A673 (cell line): ENCODE results near the gene RHOC. TPM values are rescaled to one million over a fixed set of nuclear protein-coding genes. Genes with fewer than 3 reads are reported as not detected.

Experiments used
- BruUV-seq: library from RNA; stranded (reverse); fragments of 400-500 nt; replicated peaks from 2 replicates; lab custom pipeline; 2021; lab: Mats Ljungman, UMichigan
- CTCF ChIA-PET: fragments of 300-600 bp; sonication (Branson Sonifier 250); formaldehyde crosslinking; loops from one replicate; lab custom pipeline; 2022; ENCODE audit warnings: antibody characterized with exemption; lab: Charles Lee
- POLR2A ChIA-PET: fragments of 300-600 bp; sonication (Branson Sonifier 250); formaldehyde crosslinking; loops from one replicate; lab custom pipeline; 2022; ENCODE audit warnings: antibody characterized with exemption; ENCODE audit not compliant: low non-redundant PET; lab: Charles Lee
- DNase-seq: peaks from one replicate; pipeline ENCODE4 v3.0.0-alpha.2; 2015; ENCODE audit warnings: low spot score
- H3K27ac ChIP-seq: fragments of 200-600 bp; sonication (generic); 2 replicates; pipeline ENCODE4 v1.5.1; 2016; ENCODE audit warnings: mixed run types, low read depth, mild to moderate bottlenecking, mixed read lengths, antibody characterized with exemption, low read length; ENCODE audit not compliant: poor library complexity, severe bottlenecking
- H3K27me3 ChIP-seq: fragments of 200-600 bp; sonication (generic); replicated peaks from 2 replicates; pipeline ENCODE4 v1.6.1; 2017; ENCODE audit warnings: mixed run types, low read depth, mild to moderate bottlenecking, mixed read lengths, antibody characterized with exemption, low read length; ENCODE audit not compliant: insufficient read depth, poor library complexity
- H3K36me3 ChIP-seq: fragments of 200-600 bp; sonication (generic); 2 replicates; pipeline ENCODE4 v1.6.1; 2016; ENCODE audit warnings: mixed run types, mild to moderate bottlenecking, mixed read lengths, antibody characterized with exemption, low read length; ENCODE audit not compliant: insufficient read depth, poor library complexity, severe bottlenecking
- H3K4me1 ChIP-seq: fragments of 200-600 bp; sonication (generic); 2 replicates; pipeline ENCODE4 v1.6.1; 2017; ENCODE audit warnings: mixed run types, mild to moderate bottlenecking, mixed read lengths, antibody characterized with exemption, low read length; ENCODE audit not compliant: insufficient read depth, poor library complexity, severe bottlenecking
- H3K4me3 ChIP-seq: fragments of 200-600 bp; sonication (generic); 2 replicates; pipeline ENCODE4 v1.5.1; 2016; ENCODE audit warnings: low read depth, mixed run types, mild to moderate bottlenecking, mixed read lengths, low read length; ENCODE audit not compliant: poor library complexity, severe bottlenecking
- H3K9me3 ChIP-seq: fragments of 200-600 bp; sonication (generic); 2 replicates; pipeline ENCODE4 v1.6.1; 2016; ENCODE audit warnings: mixed run types, low read depth, mild to moderate bottlenecking, mixed read lengths, antibody characterized with exemption, low read length; ENCODE audit not compliant: poor library complexity, severe bottlenecking
- CTCF ChIP-seq: fragments of 300-800, 200-600 bp; sonication (generic); conservative IDR thresholded peaks from 2 replicates; pipeline ENCODE4 v1.5.1; 2017; ENCODE audit warnings: low read depth, mild to moderate bottlenecking, antibody characterized with exemption, low read length, moderate library complexity, mixed read lengths
- EZH2 ChIP-seq: fragments of 200-600 bp; sonication (generic); IDR thresholded peaks from 2 replicates; pipeline ENCODE4 v1.6.1; 2017; ENCODE audit warnings: borderline replicate concordance, low read depth, mild to moderate bottlenecking, mixed read lengths, antibody characterized with exemption, low read length; ENCODE audit not compliant: poor library complexity, severe bottlenecking
- intact Hi-C: fragments of 100-400 bp; cut with micrococcal nuclease; formaldehyde crosslinking; loops from one replicate; pipeline ENCODE4 v1.10.0; 2022; ENCODE audit not compliant: unreplicated experiment
- total RNA-seq: library from RNA; stranded (reverse); gene quantifications from 2 replicates; pipeline ENCODE4 v1.2.3, GENCODE V29; 2021

The RHOC gene
- total RNA-seq, 1 experiment from 2014 or later = 54.3 TPM

- H3K4me1 ChIP-seq = peaks cover 4% of the 10 kb centered on the region
- no peak for TF ChIP-seq CTCF
- no peak for TF ChIP-seq EZH2
- intact Hi-C loops = no loop called here
- BruUV-seq = no TSS peak
- DNase-seq = no peak
- CTCF ChIA-PET = interaction anchor here (0.5 to 1.8 kb wide), 2 partner anchors 83 to 180 kb away, joined by 3 to 4 read pairs; no protein-coding TSS in a partner anchor
- peaks cover 52% of the 10 kb centered on the region for H3K27me3 ChIP-seq
- no peak overlapping the region for H3K4me3 ChIP-seq
- no peaks in the 10 kb centered on the region for H3K36me3 ChIP-seq
- POLR2A ChIA-PET = no interaction called here
- no peak overlapping the region for H3K27ac ChIP-seq
- no peaks in the 10 kb centered on the region for H3K9me3 ChIP-seq
Observed at GRCh38 chr1:112720800-112721199, 13.9 kb upstream of the RHOC start.

- Histone ChIP-seq H3K27me3 (peaks cover 53% of the 10 kb centered on the region), H3K36me3 (no peaks in the 10 kb centered on the region), H3K4me1 (peaks cover 11% of the 10 kb centered on the region), H3K9me3 (no peaks in the 10 kb centered on the region), H3K4me3 (no peak overlapping the region), H3K27ac (no peak overlapping the region)
- no TSS peak for BruUV-seq
- TF ChIP-seq EZH2 = no peak
- TF ChIP-seq CTCF = no peak
- POLR2A ChIA-PET = interaction anchor here (0.6 to 0.8 kb wide), 2 partner anchors 1005 to 1153 kb away, joined by 3 to 7 read pairs; no protein-coding TSS in a partner anchor
- intact Hi-C loops = loop anchor here (5.0 kb wide), 1 partner anchor 958 kb away; no protein-coding TSS in a partner anchor
- CTCF ChIA-PET = interaction anchor here (1.8 kb wide), 1 partner anchor 85 kb away, joined by 11 read pairs; no protein-coding TSS in a partner anchor
- no peak for DNase-seq
Observed at GRCh38 chr1:112719706-112720105, 12.8 kb upstream of the RHOC start.

- H3K4me3 ChIP-seq = no peak overlapping the region
- peaks cover 19% of the 10 kb centered on the region for H3K4me1 ChIP-seq
- H3K9me3 ChIP-seq = no peaks in the 10 kb centered on the region
- BruUV-seq = no TSS peak
- H3K27ac ChIP-seq = no peak overlapping the region
- H3K36me3 ChIP-seq = no peaks in the 10 kb centered on the region
- ChIA-PET CTCF (interaction anchor here (0.6 to 1.8 kb wide), 5 partner anchors 66 to 354 kb away, joined by 3 to 11 read pairs (median 5); partner anchors contain the start of genes CTTNBP2NL and LRIG2), POLR2A (no interaction called here)
- H3K27me3 ChIP-seq = peaks cover 62% of the 10 kb centered on the region
- peak; percentile 81 for DNase-seq
- intact Hi-C loops = loop anchor here (5.0 kb wide), 1 partner anchor 958 kb away; no protein-coding TSS in a partner anchor
- TF ChIP-seq CTCF (peak; percentile 85), EZH2 (no peak)
Observed at GRCh38 chr1:112718691-112719418, 11.9 kb upstream of the RHOC start.
